GM21723 (cell line): ENCODE results near the gene TMEM147.

Experiments
- ATAC-seq: cut with Tn5 transposase; IDR thresholded peaks from one replicate; pipeline ENCODE4 v1.9.1; 2021; ENCODE audit warnings: mild to moderate bottlenecking, moderate library complexity; ENCODE audit not compliant: unreplicated experiment

TMEM147 gene

GRCh38 chr19:35544110-35544802, 1.2 kb upstream of the TMEM147 start:
- ATAC-seq: no peak

- ATAC-seq: peak; percentile 36
These were observed 492 bp downstream of the TMEM147 start for GRCh38 chr19:35545855-35546381.

- ATAC-seq: no peak
These were observed 1.1 kb downstream of the TMEM147 start for GRCh38 chr19:35546532-35546931.

GRCh38 chr19:35549174-35549788, 3.9 kb downstream of the TMEM147 start:
- no peak for ATAC-seq

- no peak for ATAC-seq
These were observed 4.6 kb downstream of the TMEM147 start for GRCh38 chr19:35549879-35550523.

- no peak for ATAC-seq
These were observed 5.8 kb downstream of the TMEM147 start for GRCh38 chr19:35551091-35551810.

- no peak for ATAC-seq
These were observed 7.3 kb downstream of the TMEM147 start for GRCh38 chr19:35552534-35553384.

GRCh38 chr19:35553385-35554000, 8.1 kb downstream of the TMEM147 start:
- no peak for ATAC-seq

- ATAC-seq: no peak
These were observed 8.7 kb downstream of the TMEM147 start for GRCh38 chr19:35554076-35554475.

GRCh38 chr19:35555301-35556005, 10.0 kb downstream of the TMEM147 start:
- ATAC-seq: no peak

- ATAC-seq: no peak
These were observed 10.7 kb downstream of the TMEM147 start for GRCh38 chr19:35556025-35556590.

GRCh38 chr19:35556846-35557538, 11.6 kb downstream of the TMEM147 start:
- no peak for ATAC-seq

GRCh38 chr19:35557539-35558399, 12.3 kb downstream of the TMEM147 start:
- ATAC-seq: no peak

GRCh38 chr19:35558400-35559280, 13.2 kb downstream of the TMEM147 start:
- peak; percentile 19 for ATAC-seq

GRCh38 chr19:35559281-35559659, 13.8 kb downstream of the TMEM147 start:
- ATAC-seq: peak; percentile 66

- ATAC-seq: no peak
These were observed 14.4 kb downstream of the TMEM147 start for GRCh38 chr19:35559781-35560180.
